ENCODE measurements around the gene SNAP29.

SNAP29 gene

GRCh38 chr22:20858615-20859416 lies at the start of gene SNAP29, which contains the start of gene PI4KA:
Gene SNAP29 (plus strand): TSS chr22:20859007. CDS start chr22:20859111, 104 bp downstream.
Gene PI4KA (minus strand): TSS chr22:20858811. CDS start chr22:20858725, 86 bp downstream.
- Histone ChIP-seq H3K9ac (ENCODE audit: low read depth, low read length) (peak within 1 kb of the TSS; percentile 62; the same call in 1 of the 2 replicates), H3K27me3 (ENCODE audit: control insufficient read depth, insufficient read depth, low read length) (no peaks in the 10 kb centered on the region), H3K4me3 (ENCODE audit: low read depth, low read length) (peak within 1 kb of the TSS; percentile 78), H3K4me1 (ENCODE audit: control insufficient read depth, insufficient read depth, low read length) (peaks cover 15% of the 10 kb centered on the region; the same call in 1 of the 2 replicates), H3K9me3 (ENCODE audit: control insufficient read depth, insufficient read depth, low read length) (no peaks in the 10 kb centered on the region), H3K27ac (ENCODE audit: low read depth, low read length) (peak within 1 kb of the TSS; percentile 89), H3K36me3 (ENCODE audit: control insufficient read depth, insufficient read depth, low read length) (no peaks in the 10 kb centered on the region)

GRCh38 chr22:20809538-20810185 lies 49.1 kb upstream of the SNAP29 start:
- Histone ChIP-seq H3K9me3 (ENCODE audit: control insufficient read depth, insufficient read depth, low read length) (no peaks in the 10 kb centered on the region), H3K27me3 (ENCODE audit: control insufficient read depth, insufficient read depth, low read length) (no peaks in the 10 kb centered on the region), H3K4me3 (ENCODE audit: low read depth, low read length) (no peak overlapping the region), H3K4me1 (ENCODE audit: control insufficient read depth, insufficient read depth, low read length) (no peaks in the 10 kb centered on the region), H3K27ac (ENCODE audit: low read depth, low read length) (no peak overlapping the region), H3K9ac (ENCODE audit: low read depth, low read length) (no peak overlapping the region), H3K36me3 (ENCODE audit: control insufficient read depth, insufficient read depth, low read length) (peaks cover 41% of the 10 kb centered on the region)

- H3K27me3 ChIP-seq (ENCODE audit: control insufficient read depth, insufficient read depth, low read length), result no peaks in the 10 kb centered on the region
- no peak overlapping the region for H3K27ac ChIP-seq (ENCODE audit: low read depth, low read length)
- peaks cover 34% of the 10 kb centered on the region for H3K36me3 ChIP-seq (ENCODE audit: control insufficient read depth, insufficient read depth, low read length)
- no peak overlapping the region for H3K9ac ChIP-seq (ENCODE audit: low read depth, low read length)
- H3K4me3 ChIP-seq (ENCODE audit: low read depth, low read length), result no peak overlapping the region
- no peaks in the 10 kb centered on the region for H3K4me1 ChIP-seq (ENCODE audit: control insufficient read depth, insufficient read depth, low read length)
- H3K9me3 ChIP-seq (ENCODE audit: control insufficient read depth, insufficient read depth, low read length), result no peaks in the 10 kb centered on the region
These were observed 48.2 kb upstream of the SNAP29 start for GRCh38 chr22:20810645-20811044.

GRCh38 chr22:20811171-20811570 lies 47.6 kb upstream of the SNAP29 start:
- peaks cover 30% of the 10 kb centered on the region for H3K36me3 ChIP-seq (ENCODE audit: control insufficient read depth, insufficient read depth, low read length)
- H3K27me3 ChIP-seq (ENCODE audit: control insufficient read depth, insufficient read depth, low read length), result no peaks in the 10 kb centered on the region

GRCh38 chr22:20811971-20812660 lies 46.7 kb upstream of the SNAP29 start:
- Histone ChIP-seq H3K4me1 (ENCODE audit: control insufficient read depth, insufficient read depth, low read length) (no peaks in the 10 kb centered on the region), H3K27me3 (ENCODE audit: control insufficient read depth, insufficient read depth, low read length) (no peaks in the 10 kb centered on the region), H3K36me3 (ENCODE audit: control insufficient read depth, insufficient read depth, low read length) (peaks cover 33% of the 10 kb centered on the region), H3K9me3 (ENCODE audit: control insufficient read depth, insufficient read depth, low read length) (no peaks in the 10 kb centered on the region), H3K9ac (ENCODE audit: low read depth, low read length) (no peak overlapping the region), H3K27ac (ENCODE audit: low read depth, low read length) (no peak overlapping the region), H3K4me3 (ENCODE audit: low read depth, low read length) (no peak overlapping the region)

More at GRCh38 chr22:20811171-20811570, 47.6 kb upstream of the SNAP29 start:
- Histone ChIP-seq H3K4me1 (ENCODE audit: control insufficient read depth, insufficient read depth, low read length) (no peaks in the 10 kb centered on the region), H3K9me3 (ENCODE audit: control insufficient read depth, insufficient read depth, low read length) (no peaks in the 10 kb centered on the region), H3K27ac (ENCODE audit: low read depth, low read length) (no peak overlapping the region), H3K9ac (ENCODE audit: low read depth, low read length) (no peak overlapping the region), H3K4me3 (ENCODE audit: low read depth, low read length) (no peak overlapping the region)

GRCh38 chr22:20813056-20813455 lies 45.8 kb upstream of the SNAP29 start:
- no peak overlapping the region for H3K9ac ChIP-seq (ENCODE audit: low read depth, low read length)
- no peaks in the 10 kb centered on the region for H3K4me1 ChIP-seq (ENCODE audit: control insufficient read depth, insufficient read depth, low read length)
- H3K27ac ChIP-seq (ENCODE audit: low read depth, low read length), result no peak overlapping the region
- H3K36me3 ChIP-seq (ENCODE audit: control insufficient read depth, insufficient read depth, low read length), result peaks cover 31% of the 10 kb centered on the region
- no peaks in the 10 kb centered on the region for H3K9me3 ChIP-seq (ENCODE audit: control insufficient read depth, insufficient read depth, low read length)
- no peak overlapping the region for H3K4me3 ChIP-seq (ENCODE audit: low read depth, low read length)
- H3K27me3 ChIP-seq (ENCODE audit: control insufficient read depth, insufficient read depth, low read length), result no peaks in the 10 kb centered on the region

GRCh38 chr22:20814221-20814808 lies 44.5 kb upstream of the SNAP29 start:
- Histone ChIP-seq H3K9ac (ENCODE audit: low read depth, low read length) (no peak overlapping the region), H3K36me3 (ENCODE audit: control insufficient read depth, insufficient read depth, low read length) (peaks cover 38% of the 10 kb centered on the region), H3K27me3 (ENCODE audit: control insufficient read depth, insufficient read depth, low read length) (no peaks in the 10 kb centered on the region), H3K4me1 (ENCODE audit: control insufficient read depth, insufficient read depth, low read length) (no peaks in the 10 kb centered on the region), H3K9me3 (ENCODE audit: control insufficient read depth, insufficient read depth, low read length) (no peaks in the 10 kb centered on the region), H3K4me3 (ENCODE audit: low read depth, low read length) (no peak overlapping the region), H3K27ac (ENCODE audit: low read depth, low read length) (no peak overlapping the region)

GRCh38 chr22:20815477-20816050 lies 43.2 kb upstream of the SNAP29 start:
- no peaks in the 10 kb centered on the region for H3K27me3 ChIP-seq (ENCODE audit: control insufficient read depth, insufficient read depth, low read length)
- H3K36me3 ChIP-seq (ENCODE audit: control insufficient read depth, insufficient read depth, low read length), result peaks cover 40% of the 10 kb centered on the region
- H3K4me1 ChIP-seq (ENCODE audit: control insufficient read depth, insufficient read depth, low read length), result no peaks in the 10 kb centered on the region

GRCh38 chr22:20816559-20816958 lies 42.2 kb upstream of the SNAP29 start:
- Histone ChIP-seq H3K4me3 (ENCODE audit: low read depth, low read length) (no peak overlapping the region), H3K9me3 (ENCODE audit: control insufficient read depth, insufficient read depth, low read length) (no peaks in the 10 kb centered on the region), H3K36me3 (ENCODE audit: control insufficient read depth, insufficient read depth, low read length) (peaks cover 35% of the 10 kb centered on the region), H3K27ac (ENCODE audit: low read depth, low read length) (no peak overlapping the region), H3K27me3 (ENCODE audit: control insufficient read depth, insufficient read depth, low read length) (no peaks in the 10 kb centered on the region), H3K4me1 (ENCODE audit: control insufficient read depth, insufficient read depth, low read length) (no peaks in the 10 kb centered on the region), H3K9ac (ENCODE audit: low read depth, low read length) (no peak overlapping the region)

More at GRCh38 chr22:20815477-20816050, 43.2 kb upstream of the SNAP29 start:
- no peak overlapping the region for H3K9ac ChIP-seq (ENCODE audit: low read depth, low read length)
- no peaks in the 10 kb centered on the region for H3K9me3 ChIP-seq (ENCODE audit: control insufficient read depth, insufficient read depth, low read length)
- no peak overlapping the region for H3K27ac ChIP-seq (ENCODE audit: low read depth, low read length)
- H3K4me3 ChIP-seq (ENCODE audit: low read depth, low read length), result no peak overlapping the region

GRCh38 chr22:20818471-20818870 lies 40.3 kb upstream of the SNAP29 start:
- no peak overlapping the region for H3K4me3 ChIP-seq (ENCODE audit: low read depth, low read length)
- no peak overlapping the region for H3K9ac ChIP-seq (ENCODE audit: low read depth, low read length)
- H3K27me3 ChIP-seq (ENCODE audit: control insufficient read depth, insufficient read depth, low read length), result no peaks in the 10 kb centered on the region
- H3K4me1 ChIP-seq (ENCODE audit: control insufficient read depth, insufficient read depth, low read length), result no peaks in the 10 kb centered on the region
- no peak overlapping the region for H3K27ac ChIP-seq (ENCODE audit: low read depth, low read length)
- H3K9me3 ChIP-seq (ENCODE audit: control insufficient read depth, insufficient read depth, low read length), result no peaks in the 10 kb centered on the region
- peaks cover 30% of the 10 kb centered on the region for H3K36me3 ChIP-seq (ENCODE audit: control insufficient read depth, insufficient read depth, low read length)

Data from HUES48 (cell line).